ENCODE data around the gene BBC3. TPM values are rescaled to one million over a fixed set of nuclear protein-coding genes. Genes with fewer than 3 reads are reported as not detected.
A peak's percentile ranks its signal among the peaks of the same experiment; 100 is the strongest.
"Not testable (repeated sequence)": the region's sequence is repeated elsewhere in the genome, so short reads cannot be mapped to it uniquely, and the experiment has no call there.

The BBC3 gene
- total RNA-seq, 1 experiment from 2014 or later, result 6.8 TPM

GRCh38 chr19:47258434-47258833, 27.4 kb upstream of the BBC3 start:
- no peak for DNase-seq (ENCODE audit: low read depth)

GRCh38 chr19:47257411-47258169, 26.6 kb upstream of the BBC3 start:
- no peak for DNase-seq (ENCODE audit: low read depth)

GRCh38 chr19:47256693-47257410, 25.9 kb upstream of the BBC3 start:
- peak; percentile 96 for DNase-seq (ENCODE audit: low read depth)

DNA sequence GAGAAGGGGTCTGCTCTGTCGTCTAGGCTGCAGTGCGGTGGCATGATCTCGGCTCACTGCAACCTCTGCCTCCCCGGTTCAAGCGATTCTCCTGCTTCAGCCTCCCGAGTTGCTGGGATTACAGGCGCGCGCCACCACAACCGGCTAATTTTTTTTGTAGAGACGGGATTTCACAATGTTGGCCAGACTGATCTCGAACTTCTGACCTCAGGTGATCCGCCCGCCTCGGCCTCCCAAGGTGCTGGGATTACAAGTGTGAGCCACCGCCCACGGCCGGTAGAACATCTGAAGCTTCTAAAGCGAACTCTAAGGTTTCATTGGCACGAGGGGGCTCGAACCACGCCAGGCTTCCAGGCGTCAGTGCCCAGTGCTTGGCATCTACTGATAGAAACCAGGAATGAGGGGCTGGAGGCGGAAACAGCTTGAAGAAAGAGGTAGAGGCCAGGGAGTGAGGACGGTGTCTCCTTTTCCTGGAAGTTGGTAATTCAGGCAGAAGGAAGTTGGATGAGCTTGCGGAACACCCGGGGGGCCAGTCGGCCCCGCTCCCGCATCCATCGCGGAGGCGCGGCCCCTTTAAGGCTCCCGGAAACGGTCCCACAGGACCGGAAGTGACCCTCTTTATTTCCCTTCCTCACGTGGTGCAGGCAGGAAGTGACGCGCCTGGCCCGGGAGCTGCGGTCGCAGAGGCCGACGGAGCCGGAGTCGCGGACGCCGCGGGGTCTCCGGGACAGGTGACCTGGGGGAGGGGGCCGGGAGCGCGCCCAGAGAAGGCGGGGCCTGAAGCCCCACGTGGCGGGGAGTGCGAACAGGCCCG, 25.1 kb upstream of the BBC3 start, which contains the start of gene CCDC9:
Gene CCDC9 (plus strand): TSS at position 647 of the 814 bp plus-strand sequence. CDS start 1,876 bp downstream, outside the sequence.
- DNase-seq (ENCODE audit: low read depth), result peak; percentile 94

- DNase-seq (ENCODE audit: low read depth), result no peak
Observed at GRCh38 chr19:47253970-47254369, 23.0 kb upstream of the BBC3 start.

- peak; percentile 67 for DNase-seq (ENCODE audit: low read depth)
Observed at GRCh38 chr19:47253467-47253881, 22.5 kb upstream of the BBC3 start.

- not testable (repeated sequence) for DNase-seq (ENCODE audit: low read depth)
Observed at GRCh38 chr19:47253016-47253415, 22.0 kb upstream of the BBC3 start.

GRCh38 chr19:47247308-47247990, 16.4 kb upstream of the BBC3 start:
- peak; percentile 58 for DNase-seq (ENCODE audit: low read depth)

- peak; percentile 92 for DNase-seq (ENCODE audit: low read depth)
Observed at GRCh38 chr19:47243776-47244547, 13.0 kb upstream of the BBC3 start.

DNA sequence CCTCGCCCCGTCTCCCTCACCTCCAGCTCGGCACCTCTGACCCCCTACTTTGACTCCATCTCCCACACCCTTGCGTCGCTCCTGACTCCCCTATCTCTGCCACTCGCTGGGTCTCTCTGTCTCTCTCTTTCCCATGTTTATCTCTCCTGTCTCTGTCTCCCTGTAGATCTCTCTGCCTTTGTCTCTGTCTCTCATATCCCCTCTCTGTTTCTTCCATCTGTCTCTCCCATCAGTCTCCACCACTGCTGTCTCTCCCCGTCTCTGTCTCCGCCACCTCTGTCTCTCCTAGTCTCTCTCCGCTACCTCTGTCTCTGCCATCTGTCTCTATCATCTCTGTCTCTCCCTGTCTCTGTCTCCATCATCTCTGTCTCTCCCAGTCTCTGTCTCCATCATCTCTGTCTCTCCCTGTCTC, 12.4 kb upstream of the BBC3 start:
- no peak for DNase-seq (ENCODE audit: low read depth)

- DNase-seq (ENCODE audit: low read depth), result no peak
Observed at GRCh38 chr19:47241919-47242577, 11.0 kb upstream of the BBC3 start.

- DNase-seq (ENCODE audit: low read depth), result peak; percentile 63
Observed at GRCh38 chr19:47240996-47241918, 10.3 kb upstream of the BBC3 start.

DNA sequence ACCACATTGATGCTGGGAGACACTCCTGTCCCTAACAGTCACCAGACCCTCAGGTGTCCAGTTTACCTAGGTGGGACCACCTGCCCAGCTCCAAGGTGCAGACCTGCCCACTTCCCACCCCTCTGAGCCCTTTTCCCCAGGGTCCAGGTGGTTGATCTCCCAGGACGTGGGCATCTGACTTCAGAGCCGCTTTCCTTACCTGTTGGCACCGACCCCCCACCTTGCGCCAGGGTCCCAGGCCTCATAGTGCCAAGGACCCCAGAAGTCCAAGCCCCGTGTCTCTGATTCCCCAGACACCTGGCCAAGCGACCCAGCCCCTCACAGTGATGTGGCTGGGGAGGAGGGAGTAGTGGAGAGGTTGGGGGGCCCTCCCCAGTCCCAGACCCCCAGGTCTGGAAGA, 9.6 kb upstream of the BBC3 start:
- DNase-seq (ENCODE audit: low read depth), result no peak

- DNase-seq (ENCODE audit: low read depth), result peak; percentile 68
Observed at GRCh38 chr19:47239610-47240296, 8.8 kb upstream of the BBC3 start.

- DNase-seq (ENCODE audit: low read depth), result no peak
Observed at GRCh38 chr19:47239152-47239551, 8.2 kb upstream of the BBC3 start.

GRCh38 chr19:47236072-47236675, 5.2 kb upstream of the BBC3 start:
- DNase-seq (ENCODE audit: low read depth), result no peak

DNA sequence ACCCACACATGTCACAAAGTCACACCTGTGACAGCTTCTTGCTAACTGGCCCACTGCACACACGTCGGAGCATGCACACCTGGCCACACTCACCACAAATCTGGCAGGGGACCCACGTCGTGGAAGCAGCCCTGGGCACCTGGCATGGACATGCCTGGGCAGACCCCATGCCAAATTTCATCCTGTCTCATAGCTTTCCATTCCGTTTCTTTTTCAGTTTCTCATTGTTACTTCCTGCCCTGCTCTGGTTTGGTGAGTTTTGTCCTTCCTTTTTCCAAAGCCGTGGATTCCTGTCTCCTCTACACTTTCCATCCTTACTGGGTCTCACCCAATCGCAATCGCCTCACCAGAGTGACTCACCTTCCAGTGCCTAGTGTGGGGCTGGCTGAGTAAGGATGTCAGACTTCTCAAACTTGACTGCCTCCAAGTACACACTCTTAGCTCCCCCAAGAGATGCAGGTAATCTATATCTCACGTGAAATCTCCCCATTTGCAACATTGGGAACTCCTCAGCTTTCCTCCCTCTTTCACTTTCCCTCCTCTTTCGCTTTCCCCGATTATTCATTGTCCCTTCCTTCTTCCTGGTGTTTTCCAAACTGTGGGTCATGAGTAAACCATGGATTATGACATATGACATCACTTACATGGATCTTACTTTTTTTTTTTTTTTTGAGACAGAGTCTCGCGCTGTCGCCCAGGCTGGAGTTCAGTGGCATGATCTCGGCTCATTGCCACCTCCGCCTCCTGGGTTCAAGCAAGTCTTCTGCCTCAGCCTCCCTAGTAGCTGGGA, 1.6 kb upstream of the BBC3 start:
- peak; percentile 73 for DNase-seq (ENCODE audit: low read depth)

Data from LHCN-M2 (cell line).